ENCODE data around the gene CCSER1.

DNA sequence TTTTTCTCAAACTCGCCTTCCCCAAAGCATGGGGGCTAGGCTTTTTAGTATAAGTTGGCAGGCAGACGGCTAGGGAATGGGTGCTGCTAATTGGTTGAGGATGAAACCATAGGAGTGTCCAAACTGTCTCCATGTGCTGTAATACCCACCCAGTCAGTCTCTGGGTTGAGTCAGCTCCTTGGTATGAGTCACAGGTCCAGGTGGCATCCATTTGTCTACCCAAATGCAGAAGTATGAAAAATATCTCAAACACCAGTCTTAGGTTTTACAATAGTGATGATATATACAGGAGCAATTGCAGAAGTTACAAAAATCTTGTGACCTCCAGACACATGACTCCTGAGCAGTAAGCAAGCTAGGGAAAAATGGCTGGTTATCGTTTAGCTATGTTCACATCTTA lies 27.4 kb upstream of the CCSER1 start:
- TF ChIP-seq, protein P1, sequence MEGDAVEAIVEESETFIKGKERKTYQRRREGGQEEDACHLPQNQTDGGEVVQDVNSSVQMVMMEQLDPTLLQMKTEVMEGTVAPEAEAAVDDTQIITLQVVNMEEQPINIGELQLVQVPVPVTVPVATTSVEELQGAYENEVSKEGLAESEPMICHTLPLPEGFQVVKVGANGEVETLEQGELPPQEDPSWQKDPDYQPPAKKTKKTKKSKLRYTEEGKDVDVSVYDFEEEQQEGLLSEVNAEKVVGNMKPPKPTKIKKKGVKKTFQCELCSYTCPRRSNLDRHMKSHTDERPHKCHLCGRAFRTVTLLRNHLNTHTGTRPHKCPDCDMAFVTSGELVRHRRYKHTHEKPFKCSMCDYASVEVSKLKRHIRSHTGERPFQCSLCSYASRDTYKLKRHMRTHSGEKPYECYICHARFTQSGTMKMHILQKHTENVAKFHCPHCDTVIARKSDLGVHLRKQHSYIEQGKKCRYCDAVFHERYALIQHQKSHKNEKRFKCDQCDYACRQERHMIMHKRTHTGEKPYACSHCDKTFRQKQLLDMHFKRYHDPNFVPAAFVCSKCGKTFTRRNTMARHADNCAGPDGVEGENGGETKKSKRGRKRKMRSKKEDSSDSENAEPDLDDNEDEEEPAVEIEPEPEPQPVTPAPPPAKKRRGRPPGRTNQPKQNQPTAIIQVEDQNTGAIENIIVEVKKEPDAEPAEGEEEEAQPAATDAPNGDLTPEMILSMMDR (IDR thresholded peaks at IDR 0.05; ENCODE audit: borderline replicate concordance, extremely low read depth, low read length, poor library complexity, severe bottlenecking): no peak
- no peak for TF ChIP-seq EZH2 (IDR thresholded peaks at IDR 0.05; ENCODE audit: borderline replicate concordance, low read depth, low read length, severe bottlenecking)
